Testis (tissue), 2 donors: Measurements from ENCODE around the gene UBE2J1.

Source experiments
- CTCF ChIP-seq, 3 experiments: fragments of 450-650 bp in 2 of 3; fragments of 200-600 bp in 1 of 3; sonication (generic) in 1 of 3; IDR thresholded peaks; one replicate each; pipeline ENCODE4 v1.5.1; 2016 to 2019; ENCODE audit warnings: antibody characterized with exemption in 3 of 3, mild to moderate bottlenecking in 2 of 3, moderate library complexity in 1 of 3
- POLR2A ChIP-seq: fragments of 450-650 bp; IDR thresholded peaks from one replicate; pipeline ENCODE4 v1.6.1; 2017; ENCODE audit warnings: antibody characterized with exemption, mild to moderate bottlenecking, moderate library complexity

DNA sequence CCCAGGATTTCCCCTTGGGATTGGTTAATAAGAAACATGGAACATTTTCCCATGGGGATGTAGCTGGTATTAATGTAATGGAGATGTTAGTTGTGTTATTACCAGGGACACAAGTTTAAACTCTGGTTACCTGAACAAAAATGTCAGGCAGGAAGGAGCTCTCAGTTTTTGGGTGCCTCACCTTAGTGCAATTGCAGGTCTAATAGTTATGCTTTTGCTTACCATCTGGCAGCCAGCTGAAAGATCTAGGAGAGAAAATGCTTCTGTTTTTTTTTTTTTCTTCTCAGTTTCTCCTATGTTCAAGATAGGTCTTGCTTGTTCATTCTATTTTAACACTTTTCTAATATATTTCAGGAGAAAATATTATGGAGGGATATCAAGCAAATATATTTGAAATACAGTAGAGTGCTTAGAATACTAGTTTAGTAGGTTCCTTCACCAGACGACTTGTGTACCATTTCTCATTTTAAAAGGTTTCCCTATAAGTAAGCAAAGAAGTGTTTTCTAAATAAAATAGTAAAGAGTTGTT lies 4.2 kb upstream of the UBE2J1 start:
- TF ChIP-seq CTCF (IDR thresholded peaks at IDR 0.05) (no peak), POLR2A (no peak)
